WTC11 (cell line): Measurements from ENCODE around the gene POLR3G.

Experiments
- CREB1 ChIP-seq: sonication (generic); formaldehyde crosslinking; IDR thresholded peaks from 2 replicates; pipeline ENCODE4 v1.8.0; 2023; ENCODE audit warnings: mild to moderate bottlenecking, missing genetic modification reagents
- ESRRA ChIP-seq: sonication (generic); formaldehyde crosslinking; IDR thresholded peaks from 2 replicates; pipeline ENCODE4 v1.8.1; 2022; ENCODE audit warnings: mild to moderate bottlenecking, missing genetic modification reagents, borderline replicate concordance
- FOXJ3 ChIP-seq: sonication (generic); formaldehyde crosslinking; IDR thresholded peaks from 2 replicates; pipeline ENCODE4 v1.9.0; 2021; ENCODE audit warnings: missing genetic modification reagents, mild to moderate bottlenecking, borderline replicate concordance
- NR3C1 ChIP-seq: sonication (generic); formaldehyde crosslinking; conservative IDR thresholded peaks from 2 replicates; pipeline ENCODE4 v1.8.1; 2023; ENCODE audit warnings: low read depth, mild to moderate bottlenecking, missing genetic modification reagents
- SMAD3 ChIP-seq: sonication (generic); formaldehyde crosslinking; IDR thresholded peaks from 2 replicates; pipeline ENCODE4 v1.8.0; 2022; ENCODE audit warnings: missing genetic modification reagents, mild to moderate bottlenecking, borderline replicate concordance
- TF ChIP-seq, protein P1 (sequence below): sonication (generic); formaldehyde crosslinking; IDR thresholded peaks from 2 replicates; pipeline ENCODE4 v1.8.1; 2022; ENCODE audit warnings: low read depth, missing genetic modification reagents, borderline replicate concordance
- TF ChIP-seq, protein P2 (sequence below): fragments of 200-600 bp; IDR thresholded peaks from 2 replicates; pipeline ENCODE4 v1.8.0; 2022; ENCODE audit warnings: antibody characterized with exemption
- TF ChIP-seq, protein P3 (sequence below): sonication (generic); formaldehyde crosslinking; IDR thresholded peaks from 2 replicates; pipeline ENCODE4 v1.8.1; 2022; ENCODE audit warnings: missing genetic modification reagents, borderline replicate concordance
- TF ChIP-seq, protein P4 (sequence below): sonication (generic); formaldehyde crosslinking; IDR thresholded peaks from 2 replicates; pipeline ENCODE4 v1.8.1; 2022; ENCODE audit warnings: mild to moderate bottlenecking, moderate library complexity, missing genetic modification reagents
- TF ChIP-seq, protein P5 (sequence below): sonication (generic); formaldehyde crosslinking; IDR thresholded peaks from 2 replicates; pipeline ENCODE4 v1.8.0; 2022; ENCODE audit warnings: mild to moderate bottlenecking, missing genetic modification reagents
- TF ChIP-seq, protein P6 (sequence below): sonication (generic); formaldehyde crosslinking; IDR thresholded peaks from 2 replicates; pipeline ENCODE4 v1.8.1; 2023; ENCODE audit warnings: mild to moderate bottlenecking, missing genetic modification reagents, borderline replicate concordance

DNA sequence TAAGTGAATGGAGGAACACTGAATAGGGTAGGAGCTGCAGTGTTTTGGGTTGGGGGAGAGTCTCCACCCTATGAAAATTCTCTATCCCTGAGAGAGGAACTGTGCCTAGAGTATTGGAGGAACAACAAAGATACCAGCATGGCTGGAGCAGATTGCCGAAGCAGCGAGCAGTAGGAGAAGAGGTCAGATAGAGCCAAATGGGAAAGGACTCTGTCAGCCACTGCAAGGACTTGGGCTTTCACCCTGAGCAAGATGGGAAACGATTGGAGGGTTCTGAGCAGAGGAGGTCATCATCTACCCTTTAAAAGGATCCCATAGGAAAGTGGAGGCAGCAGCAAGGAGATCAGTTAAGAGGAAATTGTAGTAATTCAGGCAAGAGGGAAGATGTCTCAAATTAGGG is 59.1 kb downstream of the POLR3G start:
- TF ChIP-seq FOXJ3 (no peak), ESRRA (CRISPR knock-in tag) (no peak), NR3C1 (CRISPR knock-in tag) (no peak), CREB1 (no peak), SMAD3 (CRISPR knock-in tag) (no peak)
- TF ChIP-seq, protein P1, sequence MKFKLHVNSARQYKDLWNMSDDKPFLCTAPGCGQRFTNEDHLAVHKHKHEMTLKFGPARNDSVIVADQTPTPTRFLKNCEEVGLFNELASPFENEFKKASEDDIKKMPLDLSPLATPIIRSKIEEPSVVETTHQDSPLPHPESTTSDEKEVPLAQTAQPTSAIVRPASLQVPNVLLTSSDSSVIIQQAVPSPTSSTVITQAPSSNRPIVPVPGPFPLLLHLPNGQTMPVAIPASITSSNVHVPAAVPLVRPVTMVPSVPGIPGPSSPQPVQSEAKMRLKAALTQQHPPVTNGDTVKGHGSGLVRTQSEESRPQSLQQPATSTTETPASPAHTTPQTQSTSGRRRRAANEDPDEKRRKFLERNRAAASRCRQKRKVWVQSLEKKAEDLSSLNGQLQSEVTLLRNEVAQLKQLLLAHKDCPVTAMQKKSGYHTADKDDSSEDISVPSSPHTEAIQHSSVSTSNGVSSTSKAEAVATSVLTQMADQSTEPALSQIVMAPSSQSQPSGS (CRISPR knock-in tag), result no peak
- TF ChIP-seq, protein P2, sequence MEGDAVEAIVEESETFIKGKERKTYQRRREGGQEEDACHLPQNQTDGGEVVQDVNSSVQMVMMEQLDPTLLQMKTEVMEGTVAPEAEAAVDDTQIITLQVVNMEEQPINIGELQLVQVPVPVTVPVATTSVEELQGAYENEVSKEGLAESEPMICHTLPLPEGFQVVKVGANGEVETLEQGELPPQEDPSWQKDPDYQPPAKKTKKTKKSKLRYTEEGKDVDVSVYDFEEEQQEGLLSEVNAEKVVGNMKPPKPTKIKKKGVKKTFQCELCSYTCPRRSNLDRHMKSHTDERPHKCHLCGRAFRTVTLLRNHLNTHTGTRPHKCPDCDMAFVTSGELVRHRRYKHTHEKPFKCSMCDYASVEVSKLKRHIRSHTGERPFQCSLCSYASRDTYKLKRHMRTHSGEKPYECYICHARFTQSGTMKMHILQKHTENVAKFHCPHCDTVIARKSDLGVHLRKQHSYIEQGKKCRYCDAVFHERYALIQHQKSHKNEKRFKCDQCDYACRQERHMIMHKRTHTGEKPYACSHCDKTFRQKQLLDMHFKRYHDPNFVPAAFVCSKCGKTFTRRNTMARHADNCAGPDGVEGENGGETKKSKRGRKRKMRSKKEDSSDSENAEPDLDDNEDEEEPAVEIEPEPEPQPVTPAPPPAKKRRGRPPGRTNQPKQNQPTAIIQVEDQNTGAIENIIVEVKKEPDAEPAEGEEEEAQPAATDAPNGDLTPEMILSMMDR, result no peak
- TF ChIP-seq, protein P3, sequence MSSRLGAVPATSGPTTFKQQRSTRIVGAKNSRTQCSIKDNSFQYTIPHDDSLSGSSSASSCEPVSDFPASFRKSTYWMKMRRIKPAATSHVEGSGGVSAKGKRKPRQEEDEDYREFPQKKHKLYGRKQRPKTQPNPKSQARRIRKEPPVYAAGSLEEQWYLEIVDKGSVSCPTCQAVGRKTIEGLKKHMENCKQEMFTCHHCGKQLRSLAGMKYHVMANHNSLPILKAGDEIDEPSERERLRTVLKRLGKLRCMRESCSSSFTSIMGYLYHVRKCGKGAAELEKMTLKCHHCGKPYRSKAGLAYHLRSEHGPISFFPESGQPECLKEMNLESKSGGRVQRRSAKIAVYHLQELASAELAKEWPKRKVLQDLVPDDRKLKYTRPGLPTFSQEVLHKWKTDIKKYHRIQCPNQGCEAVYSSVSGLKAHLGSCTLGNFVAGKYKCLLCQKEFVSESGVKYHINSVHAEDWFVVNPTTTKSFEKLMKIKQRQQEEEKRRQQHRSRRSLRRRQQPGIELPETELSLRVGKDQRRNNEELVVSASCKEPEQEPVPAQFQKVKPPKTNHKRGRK, result no peak
- TF ChIP-seq, protein P4, sequence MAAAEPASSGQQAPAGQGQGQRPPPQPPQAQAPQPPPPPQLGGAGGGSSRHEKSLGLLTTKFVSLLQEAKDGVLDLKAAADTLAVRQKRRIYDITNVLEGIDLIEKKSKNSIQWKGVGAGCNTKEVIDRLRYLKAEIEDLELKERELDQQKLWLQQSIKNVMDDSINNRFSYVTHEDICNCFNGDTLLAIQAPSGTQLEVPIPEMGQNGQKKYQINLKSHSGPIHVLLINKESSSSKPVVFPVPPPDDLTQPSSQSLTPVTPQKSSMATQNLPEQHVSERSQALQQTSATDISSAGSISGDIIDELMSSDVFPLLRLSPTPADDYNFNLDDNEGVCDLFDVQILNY (CRISPR knock-in tag), result no peak
- TF ChIP-seq, protein P5, sequence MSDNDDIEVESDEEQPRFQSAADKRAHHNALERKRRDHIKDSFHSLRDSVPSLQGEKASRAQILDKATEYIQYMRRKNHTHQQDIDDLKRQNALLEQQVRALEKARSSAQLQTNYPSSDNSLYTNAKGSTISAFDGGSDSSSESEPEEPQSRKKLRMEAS (CRISPR knock-in tag), result no peak
- TF ChIP-seq, protein P6, sequence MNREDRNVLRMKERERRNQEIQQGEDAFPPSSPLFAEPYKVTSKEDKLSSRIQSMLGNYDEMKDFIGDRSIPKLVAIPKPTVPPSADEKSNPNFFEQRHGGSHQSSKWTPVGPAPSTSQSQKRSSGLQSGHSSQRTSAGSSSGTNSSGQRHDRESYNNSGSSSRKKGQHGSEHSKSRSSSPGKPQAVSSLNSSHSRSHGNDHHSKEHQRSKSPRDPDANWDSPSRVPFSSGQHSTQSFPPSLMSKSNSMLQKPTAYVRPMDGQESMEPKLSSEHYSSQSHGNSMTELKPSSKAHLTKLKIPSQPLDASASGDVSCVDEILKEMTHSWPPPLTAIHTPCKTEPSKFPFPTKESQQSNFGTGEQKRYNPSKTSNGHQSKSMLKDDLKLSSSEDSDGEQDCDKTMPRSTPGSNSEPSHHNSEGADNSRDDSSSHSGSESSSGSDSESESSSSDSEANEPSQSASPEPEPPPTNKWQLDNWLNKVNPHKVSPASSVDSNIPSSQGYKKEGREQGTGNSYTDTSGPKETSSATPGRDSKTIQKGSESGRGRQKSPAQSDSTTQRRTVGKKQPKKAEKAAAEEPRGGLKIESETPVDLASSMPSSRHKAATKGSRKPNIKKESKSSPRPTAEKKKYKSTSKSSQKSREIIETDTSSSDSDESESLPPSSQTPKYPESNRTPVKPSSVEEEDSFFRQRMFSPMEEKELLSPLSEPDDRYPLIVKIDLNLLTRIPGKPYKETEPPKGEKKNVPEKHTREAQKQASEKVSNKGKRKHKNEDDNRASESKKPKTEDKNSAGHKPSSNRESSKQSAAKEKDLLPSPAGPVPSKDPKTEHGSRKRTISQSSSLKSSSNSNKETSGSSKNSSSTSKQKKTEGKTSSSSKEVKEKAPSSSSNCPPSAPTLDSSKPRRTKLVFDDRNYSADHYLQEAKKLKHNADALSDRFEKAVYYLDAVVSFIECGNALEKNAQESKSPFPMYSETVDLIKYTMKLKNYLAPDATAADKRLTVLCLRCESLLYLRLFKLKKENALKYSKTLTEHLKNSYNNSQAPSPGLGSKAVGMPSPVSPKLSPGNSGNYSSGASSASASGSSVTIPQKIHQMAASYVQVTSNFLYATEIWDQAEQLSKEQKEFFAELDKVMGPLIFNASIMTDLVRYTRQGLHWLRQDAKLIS (CRISPR knock-in tag), result no peak
